Spleen (tissue), 7 donors: ENCODE data around the gene COL9A3.

Experiments used
- POLR2A ChIP-seq, 3 donors: fragments of 450-650 bp; IDR thresholded peaks; one replicate each; pipeline ENCODE4 v1.5.1; 2017; ENCODE audit warnings: antibody characterized with exemption in 3 of 3, mild to moderate bottlenecking in 1 of 3
- POLR2AphosphoS5 ChIP-seq, 3 donors: sonication (generic); formaldehyde crosslinking; IDR thresholded peaks; one replicate each; pipeline ENCODE4 v1.5.1; 2017; ENCODE audit warnings: antibody characterized with exemption in 3 of 3
- TF ChIP-seq, protein P1 (sequence below), 11 experiments: fragments of 200-600 bp in 7 of 11; fragments of 450-650 bp in 4 of 11; sonication (generic) in 4 of 11; IDR thresholded peaks in 8 of 11; conservative IDR thresholded peaks in 3 of 11; 1 replicate in 7 of 11; 2 replicates in 4 of 11; pipeline versions ENCODE4 v1.4.0 to v1.8.0; 2016 to 2021; ENCODE audit warnings: antibody characterized with exemption in 11 of 11, inconsistent platforms in 4 of 11, mild to moderate bottlenecking in 1 of 11
- donor health status: DM: no; HTN: no; CAD: no; lungs with moderate emphysema.
- donor health status: DM: no; HTN: no; CAD: no.
- donor health status: DM: no; HTN: no; CAD: no.

- TF ChIP-seq, protein P1, sequence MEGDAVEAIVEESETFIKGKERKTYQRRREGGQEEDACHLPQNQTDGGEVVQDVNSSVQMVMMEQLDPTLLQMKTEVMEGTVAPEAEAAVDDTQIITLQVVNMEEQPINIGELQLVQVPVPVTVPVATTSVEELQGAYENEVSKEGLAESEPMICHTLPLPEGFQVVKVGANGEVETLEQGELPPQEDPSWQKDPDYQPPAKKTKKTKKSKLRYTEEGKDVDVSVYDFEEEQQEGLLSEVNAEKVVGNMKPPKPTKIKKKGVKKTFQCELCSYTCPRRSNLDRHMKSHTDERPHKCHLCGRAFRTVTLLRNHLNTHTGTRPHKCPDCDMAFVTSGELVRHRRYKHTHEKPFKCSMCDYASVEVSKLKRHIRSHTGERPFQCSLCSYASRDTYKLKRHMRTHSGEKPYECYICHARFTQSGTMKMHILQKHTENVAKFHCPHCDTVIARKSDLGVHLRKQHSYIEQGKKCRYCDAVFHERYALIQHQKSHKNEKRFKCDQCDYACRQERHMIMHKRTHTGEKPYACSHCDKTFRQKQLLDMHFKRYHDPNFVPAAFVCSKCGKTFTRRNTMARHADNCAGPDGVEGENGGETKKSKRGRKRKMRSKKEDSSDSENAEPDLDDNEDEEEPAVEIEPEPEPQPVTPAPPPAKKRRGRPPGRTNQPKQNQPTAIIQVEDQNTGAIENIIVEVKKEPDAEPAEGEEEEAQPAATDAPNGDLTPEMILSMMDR (IDR thresholded peaks at IDR 0.05 in 8 of 11, conservative IDR thresholded peaks at IDR 0.05 in 3 of 11), result no peak
- no peak for TF ChIP-seq POLR2AphosphoS5 (IDR thresholded peaks at IDR 0.05)
- TF ChIP-seq POLR2A (IDR thresholded peaks at IDR 0.05), result no peak
These were observed 45.3 kb upstream of the COL9A3 start for GRCh38 chr20:62771396-62772102.
